Cardiac septum (tissue), 1 donor: Measurements from ENCODE around the gene VTA1. TPM values are rescaled to one million over a fixed set of nuclear protein-coding genes. Genes with fewer than 3 reads are reported as not detected.
"Not testable (repeated sequence)": the region's sequence is repeated elsewhere in the genome, so short reads cannot be mapped to it uniquely, and the experiment has no call there.

Experiments
- DNase-seq: peaks from one replicate; pipeline ENCODE4 v3.0.0-alpha.2; 2020; ENCODE audit warnings: low spot score
- intact Hi-C: fragments of 100-400 bp; cut with DNase I; formaldehyde crosslinking; loops from one replicate; pipeline ENCODE4 v1.14.0; 2022
- total RNA-seq: library from RNA; stranded (reverse); fragmentation: NEBNext Ultra II Directional; extraction: Animal tissue kit (Norgen Biotek cat#: 25700); gene quantifications from one replicate; pipeline ENCODE4 v1.2.1, GENCODE V29; 2021
- donor health status: DM: no; HTN: no; CAD: no.

Gene VTA1
- total RNA-seq, 1 donor from 2014 or later, result 34.1 TPM

DNA sequence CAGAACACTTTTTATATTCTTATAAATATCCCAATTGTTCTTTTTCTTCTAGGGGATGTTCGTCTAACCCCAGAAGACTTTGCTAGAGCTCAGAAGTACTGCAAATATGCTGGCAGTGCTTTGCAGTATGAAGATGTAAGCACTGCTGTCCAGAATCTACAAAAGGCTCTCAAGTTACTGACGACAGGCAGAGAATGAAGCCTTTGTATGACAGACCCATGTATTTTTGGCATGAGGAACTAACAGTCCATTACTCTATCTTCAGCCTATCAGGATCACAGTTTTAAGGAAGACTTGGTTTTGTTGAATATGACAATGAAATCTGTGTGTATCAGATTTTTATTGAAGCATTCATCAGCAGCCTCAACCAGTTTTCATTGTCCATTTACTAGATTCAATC lies 71.4 kb downstream of the VTA1 start:
- no peak for DNase-seq
- intact Hi-C loops, result no loop called here

DNA sequence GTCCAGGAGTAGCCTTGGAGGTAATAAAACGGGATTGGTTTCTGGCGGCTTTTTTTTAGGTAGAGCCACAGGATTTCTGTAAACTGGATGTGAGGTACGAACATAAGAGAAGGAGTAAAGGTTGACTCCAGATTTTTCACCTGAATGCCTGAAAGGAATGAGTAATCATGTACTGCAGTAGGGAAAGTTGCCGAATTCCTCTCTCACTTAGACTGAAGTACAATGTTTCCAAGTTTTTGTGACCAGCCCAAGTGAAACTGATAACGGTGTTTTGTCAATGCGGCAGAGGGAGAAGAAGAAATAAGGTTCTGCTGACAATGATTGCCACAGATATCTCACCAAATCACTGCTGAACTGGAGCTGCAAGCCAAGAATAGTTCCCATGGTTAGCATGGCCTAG lies 75.0 kb downstream of the VTA1 start:
- intact Hi-C loops, result loop anchor here (10.0 kb wide), 1 partner anchor 163 kb away; no protein-coding TSS in a partner anchor
- DNase-seq, result no peak

DNA sequence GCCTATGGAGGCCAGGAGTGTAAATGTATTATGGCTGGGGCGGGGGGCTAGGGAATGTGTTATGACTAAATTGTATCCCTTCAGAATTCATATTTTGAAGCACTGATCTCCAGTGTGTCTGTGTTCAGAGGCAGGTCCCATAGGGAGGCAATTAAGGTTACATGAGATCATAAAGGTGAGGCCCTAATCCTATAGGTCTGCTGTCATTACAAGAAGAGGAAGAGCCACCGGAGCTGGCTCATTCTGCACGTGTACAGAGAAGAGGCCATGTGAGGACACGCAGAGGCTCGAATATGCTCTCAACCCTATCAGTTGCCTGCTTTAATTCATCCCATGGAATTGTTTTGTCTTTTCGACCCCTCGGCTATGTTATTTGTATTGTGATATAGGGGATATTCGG lies 76.9 kb downstream of the VTA1 start:
- intact Hi-C loops, result loop anchor here (10.0 kb wide), 1 partner anchor 161 kb away; no protein-coding TSS in a partner anchor
- no peak for DNase-seq

DNA sequence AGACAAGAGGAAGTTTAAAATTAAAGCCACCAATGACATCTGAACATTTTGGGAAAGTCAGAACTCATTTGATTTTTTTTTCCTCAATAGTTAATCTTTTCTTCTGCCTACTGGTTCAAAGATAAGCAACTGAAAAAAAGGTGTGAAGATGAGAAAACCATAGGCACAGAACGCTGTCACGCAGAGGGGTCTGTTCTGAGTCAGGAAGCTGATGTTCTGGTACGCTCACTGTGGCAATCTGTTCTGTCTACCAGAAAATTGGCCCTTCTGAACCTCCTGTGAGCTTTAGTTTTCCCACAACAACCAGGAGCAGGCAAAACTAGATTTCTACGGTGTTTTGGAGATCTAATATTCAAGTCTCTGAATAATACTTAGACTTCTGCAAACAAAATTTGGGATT lies 78.1 kb downstream of the VTA1 start:
- intact Hi-C loops, result loop anchor here (10.0 kb wide), 1 partner anchor 160 kb away; no protein-coding TSS in a partner anchor
- no peak for DNase-seq

DNA sequence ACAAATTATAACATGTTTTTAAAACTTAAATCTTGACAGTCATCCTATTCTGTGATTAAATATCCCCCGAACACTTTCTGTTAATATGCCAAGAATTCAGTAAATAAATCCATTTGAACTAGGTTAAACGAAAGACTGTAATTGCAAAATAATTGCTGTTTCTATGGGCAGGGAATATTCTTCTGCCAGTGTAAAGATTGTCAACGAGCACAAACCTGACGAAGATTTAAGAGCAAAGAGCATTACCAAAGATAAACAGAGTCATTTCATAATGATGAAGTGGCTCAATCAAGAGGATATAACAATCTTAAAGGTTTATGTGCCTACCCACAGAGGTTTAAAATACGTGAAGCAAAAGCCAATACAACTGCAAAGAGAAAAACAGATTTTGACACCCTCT lies 78.5 kb downstream of the VTA1 start:
- intact Hi-C loops, result loop anchor here (10.0 kb wide), 1 partner anchor 159 kb away; no protein-coding TSS in a partner anchor
- no peak for DNase-seq

GRCh38 chr6:142226731-142227130 lies 79.7 kb downstream of the VTA1 start:
- no peak for DNase-seq
- intact Hi-C loops, result loop anchor here (10.0 kb wide), 1 partner anchor 158 kb away; no protein-coding TSS in a partner anchor

GRCh38 chr6:142229518-142230270 lies 82.6 kb downstream of the VTA1 start:
- intact Hi-C loops, result loop anchor here (10.0 kb wide), 1 partner anchor 155 kb away; no protein-coding TSS in a partner anchor
- not testable (repeated sequence) for DNase-seq

- DNase-seq, intact Hi-C loops: not testable (repeated sequence)
Measured at GRCh38 chr6:142232206-142233044, 85.4 kb downstream of the VTA1 start.

DNA sequence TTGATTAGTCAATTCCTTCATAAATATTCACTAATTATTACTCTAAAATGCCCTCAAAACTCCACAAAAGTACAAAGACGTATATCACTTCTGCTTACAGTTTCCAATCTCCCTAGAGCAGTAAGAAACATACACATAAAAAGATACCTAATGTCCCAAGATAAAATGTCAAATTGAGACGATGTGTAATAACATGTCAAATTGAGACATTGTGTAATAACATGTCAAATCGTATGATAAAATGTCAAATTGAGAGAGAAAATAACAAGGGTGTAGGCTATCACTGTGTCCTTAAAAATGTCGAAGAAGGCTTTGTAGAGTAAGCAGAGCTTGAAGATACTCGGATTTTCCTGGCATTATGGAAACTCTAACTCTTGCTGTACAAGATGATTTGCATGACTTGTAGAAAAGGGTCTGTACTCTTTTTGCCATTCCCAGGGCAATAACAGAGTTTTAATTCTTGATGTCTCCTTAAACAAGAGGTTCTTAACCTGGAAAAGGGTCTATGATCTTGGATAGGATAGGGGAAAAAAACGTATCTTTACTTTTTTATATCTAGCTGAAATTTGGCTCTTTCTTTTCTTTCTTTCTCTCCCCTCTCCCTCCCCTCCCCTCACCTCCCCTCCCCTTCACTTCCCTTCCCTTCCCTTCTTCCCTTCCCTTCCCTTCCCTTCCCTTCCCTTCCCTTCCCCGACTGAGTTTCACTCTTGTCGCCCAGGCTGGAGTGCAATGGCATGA lies 87.1 kb downstream of the VTA1 start:
- DNase-seq, result no peak
- intact Hi-C loops, result no loop called here

- intact Hi-C loops, result no loop called here
- no peak for DNase-seq
Measured at GRCh38 chr6:142235272-142235671, 88.2 kb downstream of the VTA1 start.

GRCh38 chr6:142235791-142236190 lies 88.7 kb downstream of the VTA1 start:
- intact Hi-C loops, result no loop called here

DNA sequence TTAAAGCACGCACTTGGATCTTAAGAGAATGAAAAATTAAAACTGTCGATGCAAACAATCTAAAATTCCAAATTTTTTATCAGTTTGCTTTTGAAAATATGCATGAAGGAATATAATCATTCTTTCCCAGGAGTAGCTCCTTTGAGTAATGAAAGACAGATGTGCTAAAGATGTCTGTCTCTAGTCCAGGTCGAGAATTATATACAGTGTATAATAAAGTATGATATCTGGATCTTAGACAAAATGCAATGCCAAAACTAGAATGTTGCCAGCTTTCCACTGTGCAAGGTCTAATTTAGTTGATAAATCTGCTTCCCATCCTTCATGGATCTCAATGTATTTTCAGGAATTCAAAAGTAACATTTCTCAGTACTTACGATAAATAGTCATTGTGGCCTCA lies 89.6 kb downstream of the VTA1 start:
- DNase-seq, result no peak
- intact Hi-C loops, result no loop called here

More at GRCh38 chr6:142235791-142236190, 88.7 kb downstream of the VTA1 start:
- no peak for DNase-seq

- no peak for DNase-seq
- intact Hi-C loops, result no loop called here
Measured at GRCh38 chr6:142238881-142239280, 91.8 kb downstream of the VTA1 start.

DNA sequence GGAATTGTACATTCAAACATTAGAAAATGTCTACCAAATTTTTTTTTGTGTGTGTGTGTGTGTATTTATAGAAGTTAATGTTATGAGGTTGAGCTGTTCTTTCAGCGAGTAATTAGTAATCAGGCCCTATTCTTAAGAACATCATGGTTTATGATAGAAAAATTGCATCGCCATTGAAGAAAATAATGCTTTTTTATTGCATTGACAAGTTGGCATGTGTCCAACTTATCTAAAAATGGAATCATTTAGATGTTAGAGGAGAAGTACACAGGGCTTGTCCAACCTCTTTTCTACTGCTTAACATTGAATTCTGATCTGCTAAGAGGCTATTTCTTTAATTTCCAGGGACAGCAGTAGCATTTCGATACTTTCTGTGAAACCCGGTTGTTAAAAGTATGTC lies 93.1 kb downstream of the VTA1 start:
- no peak for DNase-seq
- intact Hi-C loops, result no loop called here

GRCh38 chr6:142241061-142241460 lies 94.0 kb downstream of the VTA1 start:
- intact Hi-C loops, result no loop called here
- no peak for DNase-seq

- DNase-seq, result no peak
- intact Hi-C loops, result no loop called here
Measured at GRCh38 chr6:142242269-142242668, 95.2 kb downstream of the VTA1 start.

DNA sequence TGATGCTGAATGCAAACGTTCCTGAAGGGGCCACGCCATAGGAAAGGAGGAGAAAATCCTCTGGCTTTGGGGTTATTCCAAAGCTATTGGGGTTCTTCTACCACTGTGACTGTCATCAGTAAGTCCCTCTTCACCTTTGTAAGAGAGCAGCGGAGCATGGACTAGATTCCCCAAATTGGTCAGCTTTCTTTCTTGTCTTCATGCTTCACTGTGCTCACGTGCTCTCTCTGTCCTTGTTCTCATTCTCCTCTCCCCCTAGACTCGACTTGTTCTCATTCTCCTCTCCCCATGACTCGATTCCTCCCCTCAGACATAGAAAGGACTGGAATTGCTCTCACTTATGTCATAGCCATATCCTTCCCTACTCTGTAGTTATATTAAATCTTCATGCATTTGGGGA lies 99.9 kb downstream of the VTA1 start:
- DNase-seq, result no peak
- intact Hi-C loops, result no loop called here

DNA sequence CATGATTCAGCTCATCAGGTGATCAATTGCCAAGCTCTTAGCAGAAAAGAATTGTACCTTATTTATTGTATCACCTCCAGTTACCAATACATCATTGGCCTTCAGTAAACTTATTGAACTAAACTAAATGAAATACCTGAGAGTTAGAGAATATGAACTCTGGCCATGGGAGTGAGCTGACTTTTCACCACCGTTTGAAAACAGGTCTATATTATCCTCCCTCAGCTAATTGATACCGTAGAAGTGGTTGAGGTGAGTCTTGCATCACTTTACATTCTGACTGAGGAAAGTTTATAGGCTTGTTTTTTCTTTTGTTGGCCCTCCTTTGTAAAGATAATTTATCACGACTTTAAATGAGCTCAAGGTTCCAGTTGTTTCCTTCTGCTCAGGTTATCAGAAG lies 102.2 kb downstream of the VTA1 start:
- intact Hi-C loops, result no loop called here
- DNase-seq, result no peak

DNA sequence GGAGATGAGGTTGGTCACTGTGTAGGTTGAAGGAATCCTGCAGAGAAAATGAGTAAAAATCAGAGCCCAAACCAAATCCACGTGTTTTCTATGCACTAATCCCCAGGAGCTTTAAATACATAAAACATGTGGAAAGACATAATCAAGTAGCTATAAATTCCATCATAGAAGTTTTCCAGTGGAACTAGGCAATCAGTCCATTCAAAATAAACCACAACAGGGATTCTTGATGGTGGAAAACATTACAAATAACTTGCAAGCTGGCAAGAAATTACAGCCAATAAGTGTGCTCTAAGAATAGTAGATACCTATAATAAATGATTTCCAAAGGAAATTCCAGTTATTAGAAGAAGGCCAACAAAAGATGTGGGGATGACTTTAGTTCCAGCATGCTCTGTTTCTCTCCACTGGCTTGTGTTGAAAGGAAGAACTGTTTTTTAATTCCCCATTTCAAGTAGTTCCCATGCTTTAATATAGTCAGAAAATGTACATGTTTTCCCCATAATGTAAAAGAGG lies 104.9 kb downstream of the VTA1 start:
- no peak for DNase-seq

DNA sequence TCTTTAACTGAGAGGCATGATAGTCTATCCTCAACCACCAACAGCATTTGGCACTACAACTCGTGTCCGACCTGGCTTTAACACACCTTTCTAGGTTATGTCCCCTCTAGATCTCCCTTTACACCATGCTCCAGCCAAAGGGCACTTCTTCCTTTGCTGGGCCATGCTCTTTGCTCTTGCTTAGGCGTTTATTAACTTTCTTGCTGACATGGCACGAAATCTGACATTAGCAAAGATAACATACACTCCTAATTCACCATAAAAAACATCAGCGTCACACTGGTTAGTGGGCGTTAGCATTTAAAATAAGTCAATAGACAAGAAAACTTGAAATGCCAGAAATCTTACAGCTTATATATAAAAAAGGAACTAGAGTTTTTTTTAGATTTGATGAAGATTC lies 107.5 kb downstream of the VTA1 start:
- no peak for DNase-seq
- intact Hi-C loops, result no loop called here

More for the DNA sequence above, 104.9 kb downstream of the VTA1 start:
- intact Hi-C loops, result no loop called here
